ENCODE results near the gene FHL2.

DNA sequence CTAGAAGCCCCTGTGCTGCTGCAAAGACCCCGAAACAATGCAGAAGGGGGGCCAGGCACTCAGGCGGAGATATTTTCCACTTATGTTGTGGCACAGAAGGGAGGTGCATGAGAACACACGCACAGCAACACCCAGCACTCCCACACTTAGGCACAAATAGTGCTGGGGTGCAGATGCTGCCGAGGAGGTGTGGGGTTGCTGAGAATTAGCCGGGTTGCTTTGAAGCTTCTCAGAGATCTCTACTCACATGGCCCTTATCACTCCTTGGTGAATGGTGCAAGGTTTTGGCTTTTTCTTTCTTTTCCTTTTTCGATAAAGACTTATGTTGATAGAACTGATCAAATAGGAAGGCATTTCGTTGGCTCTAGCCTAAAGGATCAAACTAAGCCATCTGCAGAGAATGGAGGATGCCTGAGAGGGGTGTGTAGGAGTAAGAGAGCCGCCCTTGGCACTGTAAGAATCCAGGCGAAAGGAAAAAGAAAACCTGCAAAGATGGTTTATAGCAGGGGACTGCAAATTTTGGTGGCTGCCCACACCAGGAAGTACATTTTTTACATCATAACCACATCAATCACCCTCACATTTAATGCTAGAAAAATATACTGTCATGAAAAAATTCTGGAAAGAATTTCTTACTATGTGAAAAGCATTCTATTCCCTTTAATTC is 27.9 kb upstream of the FHL2 start:
- TF ChIP-seq, protein P1, sequence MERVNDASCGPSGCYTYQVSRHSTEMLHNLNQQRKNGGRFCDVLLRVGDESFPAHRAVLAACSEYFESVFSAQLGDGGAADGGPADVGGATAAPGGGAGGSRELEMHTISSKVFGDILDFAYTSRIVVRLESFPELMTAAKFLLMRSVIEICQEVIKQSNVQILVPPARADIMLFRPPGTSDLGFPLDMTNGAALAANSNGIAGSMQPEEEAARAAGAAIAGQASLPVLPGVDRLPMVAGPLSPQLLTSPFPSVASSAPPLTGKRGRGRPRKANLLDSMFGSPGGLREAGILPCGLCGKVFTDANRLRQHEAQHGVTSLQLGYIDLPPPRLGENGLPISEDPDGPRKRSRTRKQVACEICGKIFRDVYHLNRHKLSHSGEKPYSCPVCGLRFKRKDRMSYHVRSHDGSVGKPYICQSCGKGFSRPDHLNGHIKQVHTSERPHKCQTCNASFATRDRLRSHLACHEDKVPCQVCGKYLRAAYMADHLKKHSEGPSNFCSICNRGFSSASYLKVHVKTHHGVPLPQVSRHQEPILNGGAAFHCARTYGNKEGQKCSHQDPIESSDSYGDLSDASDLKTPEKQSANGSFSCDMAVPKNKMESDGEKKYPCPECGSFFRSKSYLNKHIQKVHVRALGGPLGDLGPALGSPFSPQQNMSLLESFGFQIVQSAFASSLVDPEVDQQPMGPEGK (CRISPR knock-in tag; IDR thresholded peaks at IDR 0.05; ENCODE audit: borderline replicate concordance) = no peak
- TF ChIP-seq RARB (CRISPR knock-in tag; IDR thresholded peaks at IDR 0.05) = no peak
- TF ChIP-seq ZNF8 (CRISPR knock-in tag; IDR thresholded peaks at IDR 0.05) = no peak
- no peak for TF ChIP-seq GLIS3 (CRISPR knock-in tag; IDR thresholded peaks at IDR 0.05)
- TF ChIP-seq CSDC2 (CRISPR knock-in tag; IDR thresholded peaks at IDR 0.05) = no peak
- TF ChIP-seq ZFP3 (CRISPR knock-in tag; IDR thresholded peaks at IDR 0.05) = no peak
- TF ChIP-seq ZFP30 (CRISPR knock-in tag; IDR thresholded peaks at IDR 0.05) = no peak
- no peak for TF ChIP-seq ARNTL (CRISPR knock-in tag; IDR thresholded peaks at IDR 0.05; ENCODE audit: borderline replicate concordance, low read depth)
- no peak for TF ChIP-seq ZNF565 (CRISPR knock-in tag; conservative IDR thresholded peaks at IDR 0.05; ENCODE audit: low read depth)
- TF ChIP-seq ESRRG (CRISPR knock-in tag; IDR thresholded peaks at IDR 0.05) = no peak
- TF ChIP-seq TCF4 (CRISPR knock-in tag; IDR thresholded peaks at IDR 0.05; ENCODE audit: borderline replicate concordance) = no peak
- no peak for TF ChIP-seq BACH2 (CRISPR knock-in tag; IDR thresholded peaks at IDR 0.05; ENCODE audit: borderline replicate concordance)
